Activated CD8-positive, alpha-beta T cell treated with anti-CD3 and anti-CD28 coated beads for 36 hours (primary cell): ENCODE measurements around the gene SPPL3. TPM values are rescaled to one million over a fixed set of nuclear protein-coding genes. Genes with fewer than 3 reads are reported as not detected.

Source experiments
- ATAC-seq: fragments of 200-7000 bp; cut with Tn5 transposase; one replicate; pipeline ENCODE4 v1.10.0; 2021; ENCODE audit warnings: mild to moderate bottlenecking, moderate library complexity
- CTCF ChIA-PET: fragments of 350-600 bp; sonication (Branson Sonifier 250); formaldehyde crosslinking; loops from one replicate; lab custom pipeline; 2021; ENCODE audit warnings: antibody characterized with exemption; lab: Charles Lee
- POLR2A ChIA-PET: fragments of 350-600 bp; sonication (Branson Sonifier 250); formaldehyde crosslinking; loops from one replicate; lab custom pipeline; 2021; ENCODE audit warnings: antibody characterized with exemption; lab: Charles Lee
- DNase-seq: peaks from one replicate; pipeline ENCODE4 v3.0.0-alpha.2; 2020
- H3K27ac Mint-ChIP-seq: one replicate; pipeline ENCODE4 v1.8.0; 2021; ENCODE audit warnings: mild to moderate bottlenecking, mixed read lengths
- H3K27me3 Mint-ChIP-seq: one replicate; pipeline ENCODE4 v1.8.0; 2021; ENCODE audit warnings: mixed read lengths
- H3K36me3 Mint-ChIP-seq: one replicate; pipeline ENCODE4 v1.8.0; 2021; ENCODE audit warnings: low read depth, mixed read lengths
- H3K4me1 Mint-ChIP-seq: one replicate; pipeline ENCODE4 v1.8.0; 2021; ENCODE audit warnings: low read depth, mixed read lengths
- H3K4me3 Mint-ChIP-seq: one replicate; pipeline ENCODE4 v1.8.0; 2021; ENCODE audit warnings: mild to moderate bottlenecking, moderate library complexity, mixed read lengths
- H3K9me3 Mint-ChIP-seq: one replicate; pipeline ENCODE4 v1.8.0; 2021; ENCODE audit warnings: mixed read lengths
- CTCF ChIP-seq: fragments of 200-600 bp; IDR thresholded peaks from one replicate; pipeline ENCODE4 v1.8.0; 2022; ENCODE audit warnings: antibody characterized with exemption, mild to moderate bottlenecking
- intact Hi-C: fragments of 100-400 bp; cut with micrococcal nuclease; formaldehyde crosslinking; loops from one replicate; pipeline ENCODE4 v1.10.0; 2022
- total RNA-seq, 2 experiments: library from RNA; stranded (reverse); gene quantifications; one replicate each; pipeline ENCODE4 v1.2.3, GENCODE V29; 2021

The SPPL3 gene
- total RNA-seq, 2 experiments from 2014 or later: 19.8 to 20.8 TPM

GRCh38 chr12:120846721-120847120, 57.4 kb downstream of the SPPL3 start:
- no peak overlapping the region for H3K27ac Mint-ChIP-seq
- ChIA-PET CTCF (interaction anchor here (0.7 to 1.3 kb wide), 7 partner anchors 10 to 197 kb away, joined by 3 to 4 read pairs (median 3); no protein-coding TSS in a partner anchor), POLR2A (no interaction called here)

DNA sequence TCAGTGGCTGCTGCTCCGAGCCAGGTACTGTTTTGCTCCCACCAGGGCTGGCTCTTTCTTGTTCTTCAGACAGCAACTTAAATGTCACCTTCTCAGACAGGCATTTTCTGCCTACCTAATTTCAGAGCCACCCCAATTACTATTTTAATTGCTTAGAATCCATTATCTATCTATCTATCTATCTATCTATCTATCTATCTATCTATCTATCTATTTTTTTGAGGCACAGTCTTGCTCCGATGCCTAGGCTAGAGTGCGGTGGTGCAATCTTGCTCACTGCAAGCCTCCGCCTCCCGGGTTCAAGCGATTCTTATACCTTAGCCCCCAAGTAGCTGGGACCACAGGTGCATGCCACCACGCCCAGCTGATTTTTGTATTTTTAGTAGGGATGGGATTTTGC, 58.5 kb downstream of the SPPL3 start:
- ChIA-PET CTCF (interaction anchor here (0.7 to 1.3 kb wide), 2 partner anchors 17 to 196 kb away, joined by 3 to 4 read pairs; no protein-coding TSS in a partner anchor), POLR2A (interaction anchor here (1.2 kb wide), 1 partner anchor 46 kb away, joined by 3 read pairs; no protein-coding TSS in a partner anchor)
- no peak overlapping the region for H3K4me3 Mint-ChIP-seq
- no peaks in the 10 kb centered on the region for H3K27me3 Mint-ChIP-seq
- intact Hi-C loops: no loop called here
- no peak for ATAC-seq
- H3K27ac Mint-ChIP-seq: no peak overlapping the region
- H3K4me1 Mint-ChIP-seq: peaks cover 65% of the 10 kb centered on the region
- H3K9me3 Mint-ChIP-seq: no peaks in the 10 kb centered on the region
- no peak for TF ChIP-seq CTCF
- no peak for DNase-seq
- no peaks in the 10 kb centered on the region for H3K36me3 Mint-ChIP-seq

More at GRCh38 chr12:120846721-120847120, 57.4 kb downstream of the SPPL3 start:
- Mint-ChIP-seq H3K4me3 (no peak overlapping the region), H3K27me3 (no peaks in the 10 kb centered on the region), H3K9me3 (no peaks in the 10 kb centered on the region), H3K36me3 (no peaks in the 10 kb centered on the region), H3K4me1 (peaks cover 71% of the 10 kb centered on the region)
- TF ChIP-seq CTCF: no peak
- intact Hi-C loops: no loop called here
- DNase-seq (no peak), ATAC-seq (no peak)

DNA sequence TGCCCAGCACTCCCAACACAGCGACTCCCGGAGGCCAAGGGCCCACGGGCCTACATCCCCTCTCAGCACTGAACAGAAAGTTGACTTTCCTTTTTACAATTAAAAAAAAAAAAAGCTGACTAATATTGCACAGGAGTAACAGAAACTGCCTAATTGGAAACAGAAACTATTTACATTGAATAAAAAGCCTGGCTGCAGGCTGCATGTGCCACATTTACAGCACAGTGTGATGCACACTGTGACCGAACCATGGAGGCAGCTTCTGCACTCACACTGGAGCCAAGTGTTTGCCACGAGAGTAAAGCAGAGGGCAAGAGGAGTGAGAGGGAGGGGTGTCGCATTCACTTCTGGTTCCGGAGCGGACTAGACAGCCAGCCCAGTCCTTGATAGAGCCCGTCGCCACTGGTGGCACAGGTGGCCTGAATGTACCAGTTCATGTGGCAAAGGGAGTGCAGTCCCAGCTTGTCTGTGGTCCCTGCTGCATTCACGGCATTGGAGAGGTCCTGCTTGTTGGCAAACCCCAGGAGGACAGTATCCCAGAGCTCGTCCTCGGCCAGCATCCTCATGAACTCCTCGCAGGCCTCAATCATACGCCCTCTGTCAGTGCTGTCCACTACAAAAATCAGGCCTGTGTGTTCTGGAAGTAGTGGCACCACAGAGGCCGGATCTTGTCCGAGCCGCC, 59.2 kb downstream of the SPPL3 start:
- ChIA-PET CTCF (interaction anchor here (0.8 to 0.9 kb wide), 2 partner anchors 16 to 195 kb away, joined by 3 to 4 read pairs; no protein-coding TSS in a partner anchor), POLR2A (interaction anchor here (0.6 to 1.2 kb wide), 2 partner anchors 43 to 45 kb away, joined by 3 read pairs; no protein-coding TSS in a partner anchor)
- Mint-ChIP-seq H3K4me3 (no peak overlapping the region), H3K4me1 (peaks cover 59% of the 10 kb centered on the region), H3K27ac (peak overlapping the region; percentile 16), H3K36me3 (peaks cover 2% of the 10 kb centered on the region), H3K27me3 (no peaks in the 10 kb centered on the region), H3K9me3 (no peaks in the 10 kb centered on the region)
- intact Hi-C loops: no loop called here
- no peak for TF ChIP-seq CTCF
- ATAC-seq (peak; percentile 56), DNase-seq (no peak)

DNA sequence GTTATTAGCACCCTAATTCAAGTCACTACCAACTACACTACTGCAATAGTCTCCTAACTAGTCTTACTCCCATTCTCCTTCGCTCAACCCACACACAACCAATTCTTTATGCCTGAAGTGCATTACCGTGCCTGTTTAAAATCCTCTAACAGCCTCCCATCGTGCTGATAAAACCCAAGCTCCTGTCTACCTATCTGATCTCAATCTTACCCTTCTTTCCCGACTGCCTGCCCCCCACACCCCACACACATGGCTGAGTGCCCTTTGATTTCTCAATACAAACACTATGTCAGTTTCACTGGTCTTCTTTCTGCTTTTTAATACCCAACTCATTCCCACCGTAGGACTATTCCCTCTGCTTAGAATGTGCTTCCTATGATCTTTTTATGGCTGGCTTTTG, 59.9 kb downstream of the SPPL3 start:
- intact Hi-C loops: no loop called here
- CTCF ChIA-PET: interaction anchor here (0.8 to 0.9 kb wide), 2 partner anchors 16 to 195 kb away, joined by 3 to 4 read pairs; no protein-coding TSS in a partner anchor
- Mint-ChIP-seq H3K4me1 (peaks cover 52% of the 10 kb centered on the region), H3K4me3 (no peak overlapping the region), H3K36me3 (peaks cover 2% of the 10 kb centered on the region), H3K27ac (peak overlapping the region; percentile 1), H3K9me3 (no peaks in the 10 kb centered on the region), H3K27me3 (no peaks in the 10 kb centered on the region)
- no peak for ATAC-seq
- TF ChIP-seq CTCF: no peak
- no peak for DNase-seq
- POLR2A ChIA-PET: interaction anchor here (1.2 kb wide), 1 partner anchor 45 kb away, joined by 3 read pairs; no protein-coding TSS in a partner anchor

DNA sequence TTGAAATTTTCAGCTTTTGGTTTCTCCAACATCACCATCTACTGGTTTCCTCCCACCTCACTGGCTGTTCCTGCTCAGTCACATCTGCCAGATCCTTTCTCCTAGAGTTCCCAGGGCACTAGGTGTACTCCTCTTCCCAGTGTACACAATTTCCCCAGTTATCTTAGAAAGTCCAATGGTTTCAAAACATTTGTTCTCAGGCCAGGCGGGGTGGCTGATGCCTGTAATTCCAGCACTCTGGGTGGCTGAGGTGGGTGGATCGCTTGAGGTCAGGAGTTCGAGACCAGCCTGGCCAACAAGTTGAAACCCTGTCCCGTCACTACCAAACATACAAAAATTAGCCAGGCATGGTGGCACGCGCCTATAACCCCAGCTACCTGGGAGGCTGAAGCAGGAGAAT, 60.7 kb downstream of the SPPL3 start:
- Mint-ChIP-seq H3K4me1 (peaks cover 50% of the 10 kb centered on the region), H3K4me3 (no peak overlapping the region), H3K27ac (peak overlapping the region; percentile 16), H3K9me3 (no peaks in the 10 kb centered on the region), H3K36me3 (peaks cover 2% of the 10 kb centered on the region), H3K27me3 (no peaks in the 10 kb centered on the region)
- intact Hi-C loops: no loop called here
- POLR2A ChIA-PET: no interaction called here
- ATAC-seq (no peak), DNase-seq (no peak)
- CTCF ChIA-PET: no interaction called here
- TF ChIP-seq CTCF: no peak
